ENCODE measurements around the gene CD58.
A peak's percentile ranks its signal among the peaks of the same experiment; 100 is the strongest.

- TF ChIP-seq TAF1 (IDR thresholded peaks at IDR 0.05; ENCODE audit: low read depth, low read length) (no peak), POLR2A (IDR thresholded peaks at IDR 0.05; ENCODE audit: low read depth, low read length) (peak; percentile 65; the same call in 1 of the 2 replicates), POLR2AphosphoS5 (IDR thresholded peaks at IDR 0.05; ENCODE audit: low read depth, low read length) (peak; percentile 75)
Observed at GRCh38 chr1:116531917-116532316, 38.9 kb downstream of the CD58 start.
